D341Med (cell line): Measurements from ENCODE around the gene DMAC2.
"Not testable (repeated sequence)": the region's sequence is repeated elsewhere in the genome, so short reads cannot be mapped to it uniquely, and the experiment has no call there.

Experiments
- DNase-seq: peaks from one replicate; pipeline ENCODE4 v3.0.0; 2012; ENCODE audit warnings: low spot score

Gene DMAC2

GRCh38 chr19:41442473-41443355, 3.0 kb upstream of the DMAC2 start, which contains the start of gene ERICH4:
TSS of gene ERICH4 (plus strand) at chr19:41443156. CDS start at chr19:41443170, 14 bp downstream.
- DNase-seq, result no peak

DNA sequence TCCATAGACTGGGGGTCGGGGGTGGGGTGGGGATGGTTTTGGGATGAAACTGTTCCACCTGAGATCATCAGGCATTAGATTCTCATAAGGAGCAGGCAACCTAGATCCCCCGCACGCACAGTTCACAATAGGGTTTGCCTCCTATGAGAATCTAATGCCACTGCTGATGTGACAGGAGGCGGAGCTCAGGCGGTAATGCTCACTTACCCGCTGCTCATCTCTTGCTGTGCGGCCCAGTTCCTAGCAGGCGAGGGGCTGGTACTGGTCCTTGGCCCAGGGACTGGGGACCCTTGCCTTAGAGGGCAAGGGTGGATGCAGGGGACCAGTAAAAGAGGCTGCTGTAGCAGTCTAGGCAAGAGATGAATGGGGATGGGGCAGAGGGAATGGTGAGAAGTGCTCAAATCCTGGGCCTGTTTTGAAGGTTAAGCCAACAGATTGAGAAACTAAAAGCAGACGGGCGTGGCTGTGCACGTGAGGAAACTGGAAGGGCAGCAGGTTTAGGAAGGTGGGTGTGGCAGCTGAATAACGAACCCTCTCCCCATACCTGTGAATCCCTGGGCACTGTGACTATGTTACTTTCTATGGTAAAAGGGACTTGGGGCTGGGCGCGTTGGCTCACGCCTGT, 1.7 kb upstream of the DMAC2 start:
- DNase-seq, result no peak

GRCh38 chr19:41437944-41438574, 1.7 kb downstream of the DMAC2 start:
- no peak for DNase-seq

DNA sequence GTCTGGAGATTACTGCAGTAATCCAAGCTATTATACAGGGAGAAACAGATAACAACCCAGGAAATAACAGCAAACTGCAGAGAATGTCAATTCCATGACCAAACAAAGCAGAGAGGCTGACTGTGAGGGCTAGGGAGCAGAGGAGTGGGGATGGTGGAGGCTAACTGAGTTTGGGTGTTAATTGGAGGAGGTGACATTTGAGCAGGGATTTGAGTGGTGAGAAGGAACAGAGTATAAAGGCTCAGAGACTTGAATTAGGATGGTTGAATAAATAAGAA, 3.1 kb downstream of the DMAC2 start:
- DNase-seq, result no peak

GRCh38 chr19:41435936-41436673, 3.6 kb downstream of the DMAC2 start:
- no peak for DNase-seq

- not testable (repeated sequence) for DNase-seq
These were observed 4.3 kb downstream of the DMAC2 start for GRCh38 chr19:41435376-41435775.

GRCh38 chr19:41434450-41434849, 5.3 kb downstream of the DMAC2 start:
- DNase-seq, result no peak

DNA sequence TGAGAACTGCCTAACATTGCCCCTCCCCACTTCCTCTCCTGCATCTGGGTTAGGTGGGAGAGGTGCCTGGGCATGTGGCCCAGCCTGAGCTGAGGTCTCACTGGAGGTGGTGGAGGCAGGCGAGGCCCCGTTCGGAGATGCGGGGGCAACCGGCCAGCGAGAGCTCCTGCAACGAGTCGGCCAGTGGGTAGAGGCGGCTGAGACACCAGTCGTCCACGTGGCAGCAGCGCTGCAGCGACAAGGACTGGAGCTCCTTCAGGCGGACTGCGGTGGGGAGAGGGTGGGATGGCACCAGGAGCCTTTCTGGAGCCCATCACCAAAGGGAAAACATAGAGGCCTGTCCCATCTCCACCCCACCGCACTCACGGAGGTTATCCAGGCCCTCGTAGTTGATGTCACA, 6.5 kb downstream of the DMAC2 start:
- no peak for DNase-seq

GRCh38 chr19:41431426-41432386, 8.0 kb downstream of the DMAC2 start:
- no peak for DNase-seq

GRCh38 chr19:41430922-41431321, 8.8 kb downstream of the DMAC2 start:
- DNase-seq, result no peak

DNA sequence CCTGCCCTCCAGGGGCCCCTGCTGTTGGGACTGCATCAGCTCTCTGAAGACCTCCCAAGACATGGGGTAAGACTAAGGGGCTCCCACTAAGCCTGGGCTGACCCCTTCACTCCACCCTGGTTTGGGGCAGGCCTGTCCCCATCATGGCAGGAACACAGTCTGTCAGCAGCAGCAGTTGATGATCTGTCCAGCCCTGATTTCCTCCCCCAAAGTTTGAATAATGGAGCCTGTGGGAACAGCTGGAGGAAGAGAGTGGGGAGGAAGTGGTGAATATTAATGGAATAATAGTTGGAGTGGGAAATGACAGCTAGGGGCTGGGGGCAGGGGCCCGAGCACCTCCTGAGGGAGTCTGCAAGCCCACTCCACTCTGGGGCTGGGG, 11.2 kb downstream of the DMAC2 start:
- DNase-seq, result no peak

DNA sequence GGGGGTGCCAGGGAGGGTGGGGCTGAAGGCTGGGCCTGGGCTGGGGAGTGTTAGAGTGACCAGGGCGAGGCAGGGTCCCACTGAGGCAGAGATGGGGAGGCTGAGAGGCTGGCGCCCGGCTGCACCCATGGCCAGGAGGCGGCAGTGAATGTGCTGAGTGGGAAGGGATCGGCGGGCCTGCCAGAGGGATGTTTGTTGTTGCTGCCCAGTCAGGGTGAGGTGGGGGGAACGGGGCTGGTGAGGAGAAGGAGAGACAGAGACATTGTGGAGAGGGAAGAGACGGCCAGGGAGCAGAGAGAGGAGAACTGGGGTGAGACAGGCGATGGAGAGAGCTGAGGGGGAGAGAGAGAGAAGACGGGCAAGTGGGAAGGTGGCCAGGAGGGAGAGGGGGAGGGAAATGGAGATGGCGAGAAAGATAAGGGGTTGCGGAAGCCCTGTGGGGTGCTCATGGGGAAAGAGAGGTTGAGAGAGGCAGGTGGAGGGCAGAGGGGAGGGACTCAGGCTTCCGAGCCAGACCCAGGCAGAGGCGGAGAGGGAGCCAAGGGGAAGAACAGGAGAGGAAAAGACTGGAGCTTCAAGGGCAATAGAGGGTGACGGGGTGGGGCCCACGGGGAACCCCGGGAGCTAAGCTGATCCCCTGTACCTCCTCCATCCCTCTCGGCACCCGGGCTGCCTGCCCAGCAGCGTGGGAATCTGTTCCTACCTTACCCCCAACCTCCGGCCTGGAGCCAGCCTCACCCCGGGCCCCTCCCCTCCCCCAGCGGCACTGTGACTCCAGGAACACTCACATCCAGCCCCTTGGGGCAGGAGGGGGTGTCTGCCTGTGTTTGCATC, 11.8 kb downstream of the DMAC2 start:
- no peak for DNase-seq

- no peak for DNase-seq
These were observed 12.6 kb downstream of the DMAC2 start, which contains the start of gene B3GNT8 for GRCh38 chr19:41426952-41427646. TSS of gene B3GNT8 (minus strand) at chr19:41427374. CDS start at chr19:41426778, 596 bp downstream.

GRCh38 chr19:41426116-41426841, 13.4 kb downstream of the DMAC2 start:
- DNase-seq, result no peak

- DNase-seq, result no peak
These were observed 14.3 kb downstream of the DMAC2 start for GRCh38 chr19:41425174-41426115.

DNA sequence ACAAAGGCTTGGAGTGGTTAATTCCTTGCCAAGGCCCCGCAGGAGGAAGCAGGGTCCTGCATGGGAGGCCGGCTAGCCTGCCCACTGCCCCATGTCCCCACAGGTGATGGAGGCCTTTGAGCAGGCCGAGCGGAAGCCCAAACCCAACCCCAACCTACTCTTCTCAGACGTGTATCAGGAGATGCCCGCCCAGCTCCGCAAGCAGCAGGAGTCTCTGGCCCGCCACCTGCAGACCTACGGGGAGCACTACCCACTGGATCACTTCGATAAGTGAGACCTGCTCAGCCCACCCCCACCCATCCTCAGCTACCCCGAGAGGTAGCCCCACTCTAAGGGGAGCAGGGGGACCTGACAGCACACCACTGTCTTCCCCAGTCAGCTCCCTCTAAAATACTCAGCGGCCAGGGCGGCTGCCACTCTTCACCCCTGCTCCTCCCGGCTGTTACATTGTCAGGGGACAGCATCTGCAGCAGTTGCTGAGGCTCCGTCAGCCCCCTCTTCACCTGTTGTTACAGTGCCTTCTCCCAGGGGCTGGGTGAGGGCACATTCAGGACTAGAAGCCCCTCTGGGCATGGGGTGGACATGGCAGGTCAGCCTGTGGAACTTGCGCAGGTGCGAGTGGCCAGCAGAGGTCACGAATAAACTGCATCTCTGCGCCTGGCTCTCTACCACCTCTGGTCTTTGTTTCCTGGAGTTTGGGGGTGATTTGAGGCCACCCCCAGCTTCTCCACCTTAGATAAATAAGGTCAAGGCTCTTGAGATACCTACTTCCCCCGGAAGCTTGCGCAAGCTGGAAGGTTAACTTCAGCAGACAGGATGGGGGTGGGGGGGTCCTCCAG, 15.2 kb downstream of the DMAC2 start:
- no peak for DNase-seq

DNA sequence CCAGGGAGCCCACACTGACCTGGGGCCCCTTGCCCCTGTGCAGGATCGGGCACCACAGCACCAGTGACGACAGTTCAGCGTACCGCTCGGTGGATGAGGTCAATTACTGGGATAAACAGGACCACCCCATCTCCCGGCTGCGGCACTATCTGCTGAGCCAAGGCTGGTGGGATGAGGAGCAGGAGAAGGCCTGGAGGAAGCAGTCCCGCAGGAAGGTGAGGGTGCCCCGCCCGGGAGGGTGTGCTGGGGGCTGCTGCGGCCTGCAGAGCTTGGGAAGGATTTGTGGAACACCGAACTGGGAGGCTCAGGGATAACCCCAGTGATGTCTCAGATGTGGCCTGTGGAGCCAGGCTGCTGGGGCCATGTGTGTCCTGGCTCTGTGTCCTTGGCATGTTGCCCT, 16.8 kb downstream of the DMAC2 start:
- DNase-seq, result no peak
